Panc1 (cell line): Measurements from ENCODE around the gene MRPL17.

Source experiments
- CTCF ChIP-seq: fragments of 450-650 bp; IDR thresholded peaks from 2 replicates; pipeline ENCODE4 v1.5.1; 2017; ENCODE audit warnings: mild to moderate bottlenecking
- POLR2AphosphoS5 ChIP-seq: IDR thresholded peaks from 2 replicates; pipeline ENCODE4 v1.6.1; 2012; ENCODE audit warnings: mild to moderate bottlenecking, low read depth, low read length, moderate library complexity
- REST ChIP-seq, 2 experiments: IDR thresholded peaks; 2 replicates each; pipeline ENCODE4 v1.6.1; 2011 to 2012; ENCODE audit warnings: low read depth in 2 of 2, control low read depth in 1 of 2, low read length in 1 of 2, mild to moderate bottlenecking in 1 of 2, moderate library complexity in 1 of 2; ENCODE audit not compliant: insufficient read depth in 1 of 2

DNA sequence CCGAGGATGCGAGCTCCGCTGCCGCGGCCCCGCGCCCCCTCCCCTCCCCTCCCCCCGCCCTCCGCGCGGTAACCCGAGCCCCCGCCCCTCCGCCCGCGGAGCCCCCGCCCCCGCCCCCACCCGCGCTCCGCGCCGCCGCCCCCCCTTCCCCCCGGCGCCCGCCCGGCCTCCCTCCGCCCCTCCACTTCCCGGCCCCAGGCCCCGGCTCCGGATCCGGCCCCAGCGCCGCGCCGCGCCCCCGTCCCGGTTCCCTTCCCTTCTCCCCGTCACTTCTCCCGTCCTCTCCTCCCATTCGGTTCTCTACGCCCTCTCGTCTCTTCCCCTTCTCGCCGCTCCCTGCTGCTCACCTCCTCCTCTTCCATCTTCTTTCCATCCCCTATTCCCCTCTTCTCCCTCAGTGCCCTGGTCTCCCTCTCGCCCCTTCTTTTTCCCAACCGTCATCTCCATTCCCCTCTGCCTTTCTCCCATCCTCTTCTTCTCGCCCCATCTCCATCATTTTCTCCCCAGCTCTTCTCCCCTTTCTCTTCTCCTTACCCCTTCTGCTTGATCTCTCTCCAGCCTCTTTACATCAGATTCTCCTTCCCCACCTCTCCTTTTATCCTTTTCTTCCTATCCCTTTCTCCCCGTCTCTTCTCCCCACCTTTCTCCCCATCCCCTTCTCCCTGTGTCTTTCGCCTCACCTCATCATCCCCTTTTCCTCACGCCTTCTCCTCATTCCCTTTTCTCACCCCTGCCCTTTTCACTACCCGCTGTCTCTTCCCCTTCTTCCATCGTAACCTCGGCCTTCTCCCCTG, 27.2 kb downstream of the MRPL17 start, which contains the start of gene DCHS1:
- TF ChIP-seq CTCF (no peak), REST (IDR thresholded peaks at IDR 0.05; ENCODE audit: insufficient read depth in 1 of 2, low read depth in 2 of 2, low read length in 1 of 2) (no peak), POLR2AphosphoS5 (no peak)
